ENCODE data around the gene SLC14A1. TPM values are rescaled to one million over a fixed set of nuclear protein-coding genes. Genes with fewer than 3 reads are reported as not detected.

SLC14A1 gene
- total RNA-seq, 4 donors from 2014 or later = 1.1 to 8.2 (median 7.1) TPM

DNA sequence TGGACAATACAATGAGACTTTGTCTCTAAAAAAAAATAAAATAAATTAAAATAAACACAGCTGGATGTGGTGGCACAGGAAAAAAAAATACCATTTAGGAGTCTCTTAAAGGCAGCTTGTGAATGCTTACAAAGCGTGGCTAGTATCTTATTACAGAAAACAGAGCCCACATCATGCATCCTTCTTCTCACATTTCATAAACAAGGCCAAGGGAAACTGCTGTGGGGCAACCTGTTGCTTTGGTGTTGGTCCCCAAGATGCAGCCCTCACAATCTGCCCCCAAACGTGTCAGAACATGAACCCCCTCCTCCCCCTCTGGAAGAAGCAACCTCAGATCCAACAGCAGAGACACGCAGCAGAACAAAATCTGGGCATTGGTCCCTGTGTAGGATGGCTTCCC is 2.6 kb downstream of the SLC14A1 start:
- intact Hi-C loops (cut with DNase I; ENCODE audit: low total_unique reads) = no loop called here
- DNase-seq (no peak), ATAC-seq (no peak)
- in situ Hi-C loops (cut with MboI; ENCODE audit: low sequenced_read_pairs in 4 of 4) = loop anchor here in 1 of 4 donors (25.0 kb wide), 1 partner anchor 89 kb away; no protein-coding TSS in a partner anchor
- H3K4me3 ChIP-seq = no peak overlapping the region
- no peaks in the 10 kb centered on the region for H3K9me3 ChIP-seq
- no peaks in the 10 kb centered on the region for H3K27me3 ChIP-seq
- no peak for TF ChIP-seq POLR2A (IDR thresholded peaks at IDR 0.05)
- TF ChIP-seq, protein P1, sequence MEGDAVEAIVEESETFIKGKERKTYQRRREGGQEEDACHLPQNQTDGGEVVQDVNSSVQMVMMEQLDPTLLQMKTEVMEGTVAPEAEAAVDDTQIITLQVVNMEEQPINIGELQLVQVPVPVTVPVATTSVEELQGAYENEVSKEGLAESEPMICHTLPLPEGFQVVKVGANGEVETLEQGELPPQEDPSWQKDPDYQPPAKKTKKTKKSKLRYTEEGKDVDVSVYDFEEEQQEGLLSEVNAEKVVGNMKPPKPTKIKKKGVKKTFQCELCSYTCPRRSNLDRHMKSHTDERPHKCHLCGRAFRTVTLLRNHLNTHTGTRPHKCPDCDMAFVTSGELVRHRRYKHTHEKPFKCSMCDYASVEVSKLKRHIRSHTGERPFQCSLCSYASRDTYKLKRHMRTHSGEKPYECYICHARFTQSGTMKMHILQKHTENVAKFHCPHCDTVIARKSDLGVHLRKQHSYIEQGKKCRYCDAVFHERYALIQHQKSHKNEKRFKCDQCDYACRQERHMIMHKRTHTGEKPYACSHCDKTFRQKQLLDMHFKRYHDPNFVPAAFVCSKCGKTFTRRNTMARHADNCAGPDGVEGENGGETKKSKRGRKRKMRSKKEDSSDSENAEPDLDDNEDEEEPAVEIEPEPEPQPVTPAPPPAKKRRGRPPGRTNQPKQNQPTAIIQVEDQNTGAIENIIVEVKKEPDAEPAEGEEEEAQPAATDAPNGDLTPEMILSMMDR (IDR thresholded peaks at IDR 0.05 in 4 of 5, conservative IDR thresholded peaks at IDR 0.05 in 1 of 5) = no peak
- H3K36me3 ChIP-seq = no peaks in the 10 kb centered on the region
- H3K27ac ChIP-seq = no peak overlapping the region
- H3K4me1 ChIP-seq = no peaks in the 10 kb centered on the region

DNA sequence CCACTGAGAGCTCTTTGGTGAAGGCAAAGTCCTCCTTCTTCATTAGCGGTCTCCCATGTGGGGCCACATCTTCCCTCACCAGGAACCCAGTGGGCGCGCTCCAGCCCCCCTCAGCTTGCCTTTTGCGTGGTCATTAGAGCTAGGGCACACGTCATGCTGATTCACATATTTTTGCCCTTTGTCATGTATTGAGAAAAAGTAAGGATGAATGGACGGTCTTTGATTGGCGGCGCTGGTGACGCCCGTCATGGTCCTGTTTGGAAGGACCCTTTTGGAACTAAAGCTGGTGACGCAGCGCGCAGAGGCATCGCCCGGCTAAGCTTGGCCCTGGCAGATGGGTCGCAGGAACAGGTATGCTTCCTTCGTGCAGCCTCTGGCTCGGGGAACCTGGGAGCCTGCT is 3.1 kb downstream of the SLC14A1 start:
- intact Hi-C loops (cut with DNase I; ENCODE audit: low total_unique reads) (no loop called here), in situ Hi-C loops (cut with MboI; ENCODE audit: low sequenced_read_pairs in 4 of 4) (loop anchor here in 1 of 4 donors (25.0 kb wide), 1 partner anchor 90 kb away; no protein-coding TSS in a partner anchor)
- DNase-seq = no peak
- TF ChIP-seq, protein P1 (IDR thresholded peaks at IDR 0.05 in 4 of 5, conservative IDR thresholded peaks at IDR 0.05 in 1 of 5) = no peak
- no peak for TF ChIP-seq POLR2A (IDR thresholded peaks at IDR 0.05)
- Histone ChIP-seq H3K27ac (no peak overlapping the region), H3K27me3 (no peaks in the 10 kb centered on the region), H3K4me1 (no peaks in the 10 kb centered on the region), H3K36me3 (no peaks in the 10 kb centered on the region), H3K4me3 (no peak overlapping the region), H3K9me3 (no peaks in the 10 kb centered on the region)
- ATAC-seq = no peak

DNA sequence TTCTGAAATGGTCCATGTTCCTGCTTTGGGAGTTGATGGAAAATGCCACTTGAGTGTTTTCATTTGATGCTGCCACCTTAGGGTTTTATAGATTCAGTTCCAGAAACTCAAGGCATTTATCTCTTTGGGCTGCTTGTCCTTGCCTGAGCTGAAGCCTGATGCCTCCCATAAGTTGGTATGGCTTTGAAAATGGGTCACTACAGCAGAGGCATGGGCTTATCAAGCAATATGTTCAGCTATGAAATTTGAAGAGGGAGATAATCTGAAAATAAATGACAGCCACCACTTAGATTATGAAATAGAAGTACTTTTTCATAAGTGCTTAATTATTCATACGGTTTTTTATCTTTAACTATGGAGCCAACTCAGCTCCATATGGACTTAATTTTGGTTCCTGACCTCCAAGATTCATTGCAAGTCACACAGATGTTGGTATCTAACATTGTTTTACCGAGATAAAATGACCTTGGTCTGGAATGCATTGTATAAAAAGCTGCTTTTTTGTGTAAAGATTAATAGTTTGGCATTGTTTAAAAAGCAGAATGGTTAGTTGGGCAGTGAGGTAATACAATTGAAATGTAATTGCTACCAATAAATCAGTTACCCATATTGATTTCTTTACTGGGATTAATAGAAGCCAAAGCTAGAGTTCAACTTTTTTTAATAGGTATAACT is 4.5 kb downstream of the SLC14A1 start:
- H3K4me1 ChIP-seq = no peaks in the 10 kb centered on the region
- no peak overlapping the region for H3K27ac ChIP-seq
- TF ChIP-seq, protein P1 (IDR thresholded peaks at IDR 0.05 in 4 of 5, conservative IDR thresholded peaks at IDR 0.05 in 1 of 5) = no peak
- no peak for TF ChIP-seq POLR2A (IDR thresholded peaks at IDR 0.05)
- no peaks in the 10 kb centered on the region for H3K27me3 ChIP-seq
- no peak overlapping the region for H3K4me3 ChIP-seq
- in situ Hi-C loops (cut with MboI; ENCODE audit: low sequenced_read_pairs in 4 of 4) = loop anchor here in 1 of 4 donors (25.0 kb wide), 1 partner anchor 91 kb away; no protein-coding TSS in a partner anchor
- no peaks in the 10 kb centered on the region for H3K9me3 ChIP-seq
- no peaks in the 10 kb centered on the region for H3K36me3 ChIP-seq
- intact Hi-C loops (cut with DNase I; ENCODE audit: low total_unique reads) = no loop called here
- ATAC-seq (no peak), DNase-seq (no peak)

DNA sequence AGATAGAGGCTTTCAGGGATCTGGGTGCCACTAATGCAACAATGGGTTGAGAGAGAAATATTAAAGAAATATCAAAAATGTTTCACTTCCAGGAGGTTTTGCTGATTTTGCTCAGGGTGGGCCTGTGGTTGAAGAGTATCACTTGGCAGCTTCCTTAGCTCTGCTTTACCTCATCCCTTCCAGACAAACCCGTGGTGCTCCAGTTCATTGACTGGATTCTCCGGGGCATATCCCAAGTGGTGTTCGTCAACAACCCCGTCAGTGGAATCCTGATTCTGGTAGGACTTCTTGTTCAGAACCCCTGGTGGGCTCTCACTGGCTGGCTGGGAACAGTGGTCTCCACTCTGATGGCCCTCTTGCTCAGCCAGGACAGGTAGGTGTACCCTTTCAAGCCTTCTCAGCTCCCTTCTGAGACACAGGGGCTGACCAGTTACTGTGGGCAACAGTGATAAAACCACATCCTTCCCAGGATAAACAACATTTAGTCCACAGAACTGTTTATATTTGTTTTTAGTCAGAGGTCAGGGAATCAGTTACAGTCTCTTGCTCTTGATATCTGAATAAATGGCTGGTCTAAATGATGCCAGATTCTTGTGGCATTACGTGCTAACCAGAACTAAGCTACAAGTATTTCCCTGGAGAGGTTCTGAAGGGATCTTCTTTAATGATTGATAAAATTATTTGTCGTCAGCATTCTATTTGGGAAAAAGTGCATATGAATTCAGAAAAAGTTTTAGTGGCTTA is 7.0 kb downstream of the SLC14A1 start:
- in situ Hi-C loops (cut with MboI; ENCODE audit: low sequenced_read_pairs in 4 of 4) = loop anchor here in 1 of 4 donors (25.0 kb wide), 1 partner anchor 94 kb away; no protein-coding TSS in a partner anchor
- ATAC-seq = no peak
- no peak for TF ChIP-seq POLR2A (IDR thresholded peaks at IDR 0.05)
- TF ChIP-seq, protein P1 (IDR thresholded peaks at IDR 0.05 in 4 of 5, conservative IDR thresholded peaks at IDR 0.05 in 1 of 5) = no peak

More for the DNA sequence above, 7.0 kb downstream of the SLC14A1 start:
- H3K27me3 ChIP-seq = no peaks in the 10 kb centered on the region
- no peak overlapping the region for H3K4me3 ChIP-seq
- no peak overlapping the region for H3K27ac ChIP-seq
- H3K36me3 ChIP-seq = no peaks in the 10 kb centered on the region
- no peak for DNase-seq
- no peaks in the 10 kb centered on the region for H3K4me1 ChIP-seq
- H3K9me3 ChIP-seq = no peaks in the 10 kb centered on the region
- intact Hi-C loops (cut with DNase I; ENCODE audit: low total_unique reads) = no loop called here
